ENCODE results near the gene BRAF.
"Not testable (repeated sequence)": the region's sequence is repeated elsewhere in the genome, so short reads cannot be mapped to it uniquely, and the experiment has no call there.

BRAF gene

GRCh38 chr7:140676956-140677355, 247.8 kb downstream of the BRAF start:
- DNase-seq = not testable (repeated sequence)

GRCh38 chr7:140676306-140676705, 248.4 kb downstream of the BRAF start:
- no peak for DNase-seq

DNA sequence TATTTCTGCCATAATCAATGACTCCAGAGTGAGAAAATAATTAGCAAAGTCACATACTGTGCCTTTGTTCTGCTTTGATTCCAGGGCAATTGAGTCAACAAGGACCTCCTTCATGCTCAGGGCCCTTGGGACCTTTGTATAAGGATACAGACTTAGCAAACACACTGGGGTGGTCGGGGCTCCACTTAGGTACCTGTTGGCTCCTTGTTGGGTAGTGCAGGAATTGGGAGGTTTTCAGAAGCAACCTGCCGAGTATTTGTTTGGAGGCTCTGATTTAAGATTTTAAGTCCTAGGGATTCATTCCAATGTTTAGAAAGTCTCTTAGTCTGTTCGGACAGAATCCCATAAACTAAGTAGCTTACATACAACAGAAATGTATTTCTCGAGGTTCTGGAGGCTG, 249.0 kb downstream of the BRAF start:
- DNase-seq = no peak

GRCh38 chr7:140674899-140675701, 249.6 kb downstream of the BRAF start:
- peak; percentile 2 for DNase-seq

DNA sequence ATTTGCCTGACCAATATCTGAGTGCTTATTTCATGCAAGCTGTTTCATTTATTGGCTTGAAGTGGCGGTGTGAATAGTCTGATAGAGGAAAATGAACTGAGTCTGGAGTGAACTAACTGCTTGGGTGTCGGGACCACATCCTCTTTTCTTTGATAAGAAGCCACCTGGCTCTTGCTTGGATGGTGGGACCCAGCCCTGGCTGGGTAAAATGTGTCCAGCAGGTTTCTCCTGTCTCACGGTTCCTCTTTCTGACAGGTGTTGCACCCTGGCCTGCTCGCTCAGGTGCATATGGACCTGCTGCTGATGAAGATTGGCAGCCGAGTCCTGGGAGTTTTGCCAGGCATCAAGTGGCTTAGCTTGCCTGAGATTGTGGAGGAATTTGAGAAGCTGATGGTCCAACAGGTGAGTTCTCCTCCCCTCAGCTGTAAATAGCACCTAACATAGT, 250.4 kb downstream of the BRAF start:
- DNase-seq = peak; percentile 72

DNA sequence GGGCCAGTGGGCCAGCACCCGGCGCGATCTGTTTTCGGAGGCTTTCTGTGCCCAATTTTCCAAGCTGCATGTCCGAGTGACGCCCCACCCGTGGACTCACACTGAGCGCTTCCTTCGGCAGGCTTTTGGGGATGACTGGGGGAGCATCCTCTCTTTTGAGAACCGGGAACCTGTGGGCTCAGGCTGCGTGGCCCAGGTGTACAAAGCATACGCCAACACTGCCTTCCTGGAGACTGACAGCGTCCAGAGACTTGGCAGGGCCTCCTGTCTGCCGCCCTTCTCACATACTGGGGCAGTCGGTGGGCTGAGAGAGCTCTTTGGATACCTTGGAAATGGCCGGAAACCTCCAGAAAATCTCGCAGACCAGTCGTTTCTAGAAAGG, 251.0 kb downstream of the BRAF start:
- DNase-seq = peak; percentile 50

GRCh38 chr7:140673063-140673773, 251.5 kb downstream of the BRAF start:
- DNase-seq = peak; percentile 55

GRCh38 chr7:140672382-140673062, 252.2 kb downstream of the BRAF start, which contains the start of gene ADCK2:
Gene ADCK2, plus strand, starts transcription at chr7:140672945. Its CDS starts 386 bp downstream, at chr7:140673331.
- DNase-seq = peak; percentile 58

DNA sequence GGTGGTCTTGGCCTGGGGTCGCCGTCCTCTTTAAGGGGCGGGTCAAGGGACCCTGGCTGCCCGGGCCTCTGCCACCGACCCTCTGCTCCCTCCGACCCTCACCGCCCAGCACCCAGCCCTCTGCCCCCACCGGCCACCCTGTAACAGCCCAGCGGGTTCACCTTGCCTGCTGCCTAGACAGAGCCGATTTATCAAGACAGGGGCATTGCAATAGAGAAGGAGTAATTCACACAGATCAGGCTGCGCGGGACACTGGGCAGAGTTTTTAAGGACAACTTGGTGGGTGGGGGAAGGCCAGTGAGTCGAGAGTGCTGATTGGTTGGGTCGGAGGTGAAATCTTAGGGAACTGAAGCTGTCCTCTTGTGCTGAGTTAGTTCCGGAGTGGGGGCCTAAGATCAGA, 252.8 kb downstream of the BRAF start:
- no peak for DNase-seq

DNA sequence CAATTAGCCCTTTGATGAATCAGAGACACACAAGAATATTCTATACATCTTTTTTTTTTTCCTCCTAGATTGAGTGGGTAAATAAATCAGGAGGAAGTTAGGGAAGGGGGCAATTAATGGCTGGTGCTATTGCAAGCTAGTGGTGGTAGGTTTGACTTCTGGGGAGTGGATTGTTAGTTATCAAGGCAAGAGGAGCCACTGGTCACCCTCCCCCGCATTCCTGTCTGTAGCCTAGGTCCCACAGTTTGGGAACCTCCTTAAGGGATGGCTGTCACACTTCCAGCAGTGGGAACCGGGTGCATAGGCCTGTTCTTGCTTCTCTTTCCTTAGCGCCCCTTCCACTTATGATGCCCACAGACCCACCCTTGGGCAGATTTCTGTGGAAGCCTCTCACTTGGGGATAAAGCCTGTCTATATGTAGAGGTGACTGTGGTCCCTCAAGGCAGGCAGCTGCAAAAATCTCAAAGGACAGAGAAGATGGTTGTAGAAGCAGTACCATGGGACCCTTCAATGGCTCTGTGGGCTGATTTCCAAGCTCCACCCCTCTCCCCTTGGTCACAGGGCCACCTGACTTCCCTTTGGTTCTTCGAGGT, 254.3 kb downstream of the BRAF start:
- no peak for DNase-seq

DNA sequence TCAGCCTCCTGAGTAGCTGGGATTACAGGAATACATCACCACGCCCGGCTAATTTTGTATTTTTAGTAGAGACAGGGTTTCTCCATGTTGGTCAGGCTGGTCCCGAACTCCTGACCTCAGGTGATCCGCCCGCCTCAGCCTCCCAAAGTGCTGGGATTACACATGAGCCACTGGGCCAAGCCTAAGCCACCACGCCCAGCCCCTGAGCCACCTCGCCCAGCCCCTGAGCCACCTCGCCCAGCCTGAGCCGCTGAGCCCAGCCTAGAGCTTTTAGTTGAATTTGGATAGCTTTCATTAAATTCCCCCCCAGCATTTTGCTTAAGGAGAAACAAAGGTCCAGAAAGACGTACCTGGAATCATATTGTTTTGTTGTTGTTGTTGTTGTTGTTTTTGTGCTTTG, 254.9 kb downstream of the BRAF start:
- not testable (repeated sequence) for DNase-seq

GRCh38 chr7:140669352-140669751, 255.4 kb downstream of the BRAF start:
- no peak for DNase-seq

All from DMS79 treated with DMSO at 0.1 percent for 48 hours (cell line).